Stomach smooth muscle (tissue), 2 donors: ENCODE results near the gene IFNGR2.

Experiments used
- H3K27ac ChIP-seq: one replicate; pipeline ENCODE4 v1.7.0; 2013; ENCODE audit warnings: mild to moderate bottlenecking, low read length, inconsistent platforms
- H3K27me3 ChIP-seq, 2 donors: one replicate each; pipeline ENCODE4 v1.7.0; 2013; ENCODE audit warnings: low read length in 2 of 2; ENCODE audit not compliant: insufficient read depth in 2 of 2, control insufficient read depth in 1 of 2
- H3K36me3 ChIP-seq, 2 donors: one replicate each; pipeline ENCODE4 v1.7.0; 2013; ENCODE audit warnings: low read length in 2 of 2; ENCODE audit not compliant: control insufficient read depth in 2 of 2, insufficient read depth in 2 of 2
- H3K4me1 ChIP-seq: one replicate; pipeline ENCODE4 v1.7.0; 2013; ENCODE audit warnings: low read length; ENCODE audit not compliant: control insufficient read depth, insufficient read depth
- H3K4me3 ChIP-seq, 2 donors: one replicate each; pipeline ENCODE4 v1.7.0; 2013; ENCODE audit warnings: low read length in 2 of 2
- H3K9ac ChIP-seq, 2 donors: one replicate each; pipeline ENCODE4 v1.7.0; 2013; ENCODE audit warnings: low read length in 2 of 2, mild to moderate bottlenecking in 1 of 2
- H3K9me3 ChIP-seq, 2 donors: one replicate each; pipeline ENCODE4 v1.7.0; 2013; ENCODE audit warnings: low read length in 2 of 2; ENCODE audit not compliant: control insufficient read depth in 2 of 2
- donor health status: healthy.
- donor health status: Pancreatic carcinoma.

Gene IFNGR2

GRCh38 chr21:33367309-33367973 is 35.8 kb upstream of the IFNGR2 start:
- Histone ChIP-seq H3K4me1 (no peaks in the 10 kb centered on the region), H3K36me3 (no peaks in the 10 kb centered on the region), H3K9ac (no peak overlapping the region), H3K4me3 (no peak overlapping the region), H3K9me3 (peaks cover 5% of the 10 kb centered on the region in 2 donors), H3K27ac (no peak overlapping the region), H3K27me3 (no peaks in the 10 kb centered on the region)

- no peaks in the 10 kb centered on the region for H3K4me1 ChIP-seq
- H3K9me3 ChIP-seq, result peaks cover 5% of the 10 kb centered on the region in 2 donors
- H3K9ac ChIP-seq, result no peak overlapping the region
- no peak overlapping the region for H3K4me3 ChIP-seq
- no peaks in the 10 kb centered on the region for H3K36me3 ChIP-seq
- no peak overlapping the region for H3K27ac ChIP-seq
- H3K27me3 ChIP-seq, result no peaks in the 10 kb centered on the region
Observed at GRCh38 chr21:33368124-33368523, 35.1 kb upstream of the IFNGR2 start.

DNA sequence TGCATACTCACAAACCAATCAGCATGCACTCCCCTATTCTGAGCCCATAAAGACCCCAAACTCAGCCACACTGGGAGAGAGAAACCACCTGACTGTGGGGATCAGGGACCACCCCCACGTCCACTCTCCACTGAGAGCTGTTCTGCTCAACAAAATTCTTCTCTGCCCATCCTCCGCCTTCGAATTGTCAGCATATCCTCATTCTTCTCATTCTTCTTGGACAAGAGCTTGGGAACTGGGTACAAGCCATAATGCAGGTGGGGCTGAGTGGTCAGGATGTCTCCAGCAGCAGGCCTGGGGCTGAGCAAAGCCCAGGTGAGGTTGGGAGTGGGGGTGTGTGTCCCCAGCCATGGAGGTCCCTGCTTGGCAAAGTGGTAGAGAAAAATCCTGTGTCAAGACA is 34.6 kb upstream of the IFNGR2 start:
- peaks cover 5% of the 10 kb centered on the region in 2 donors for H3K9me3 ChIP-seq
- H3K27me3 ChIP-seq, result no peaks in the 10 kb centered on the region
- H3K9ac ChIP-seq, result no peak overlapping the region
- no peak overlapping the region for H3K27ac ChIP-seq
- no peaks in the 10 kb centered on the region for H3K36me3 ChIP-seq
- H3K4me3 ChIP-seq, result no peak overlapping the region
- H3K4me1 ChIP-seq, result no peaks in the 10 kb centered on the region

- Histone ChIP-seq H3K27me3 (no peaks in the 10 kb centered on the region), H3K4me1 (no peaks in the 10 kb centered on the region), H3K27ac (no peak overlapping the region), H3K9ac (no peak overlapping the region), H3K36me3 (no peaks in the 10 kb centered on the region), H3K4me3 (no peak overlapping the region), H3K9me3 (peaks cover 5% of the 10 kb centered on the region in 2 donors)
Observed at GRCh38 chr21:33369586-33369985, 33.6 kb upstream of the IFNGR2 start.

GRCh38 chr21:33370305-33370704 is 32.9 kb upstream of the IFNGR2 start:
- H3K4me1 ChIP-seq, result no peaks in the 10 kb centered on the region
- H3K9me3 ChIP-seq, result peaks cover 5% of the 10 kb centered on the region in 2 donors
- no peak overlapping the region for H3K4me3 ChIP-seq
- H3K9ac ChIP-seq, result no peak overlapping the region
- peaks cover 0 to 2% of the 10 kb centered on the region in 2 donors for H3K27me3 ChIP-seq
- no peaks in the 10 kb centered on the region for H3K36me3 ChIP-seq
- H3K27ac ChIP-seq, result no peak overlapping the region

DNA sequence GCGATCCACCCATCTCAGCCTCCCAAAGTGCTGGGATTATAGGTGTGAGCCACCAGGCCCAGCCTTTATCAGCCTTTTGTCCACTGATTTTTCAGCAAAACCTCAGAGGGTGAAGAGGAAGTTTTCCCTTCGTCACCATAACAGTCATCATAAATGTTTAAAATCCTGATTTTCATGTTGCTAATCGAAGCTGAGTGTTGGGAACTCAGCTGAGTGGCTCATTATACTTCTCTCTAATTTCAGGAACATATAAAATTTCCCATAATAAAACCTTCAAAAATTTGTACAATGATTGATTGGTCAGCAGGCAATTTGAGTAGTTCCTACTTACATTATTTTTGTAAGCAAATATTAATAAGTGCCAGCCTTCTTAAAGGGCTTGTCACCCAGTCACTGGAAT is 31.8 kb upstream of the IFNGR2 start:
- peaks cover 5% of the 10 kb centered on the region in 2 donors for H3K9me3 ChIP-seq
- H3K9ac ChIP-seq, result no peak overlapping the region
- H3K4me3 ChIP-seq, result no peak overlapping the region
- H3K27me3 ChIP-seq, result peaks cover 0 to 3% of the 10 kb centered on the region in 2 donors
- no peaks in the 10 kb centered on the region for H3K36me3 ChIP-seq
- H3K4me1 ChIP-seq, result no peaks in the 10 kb centered on the region
- H3K27ac ChIP-seq, result no peak overlapping the region

DNA sequence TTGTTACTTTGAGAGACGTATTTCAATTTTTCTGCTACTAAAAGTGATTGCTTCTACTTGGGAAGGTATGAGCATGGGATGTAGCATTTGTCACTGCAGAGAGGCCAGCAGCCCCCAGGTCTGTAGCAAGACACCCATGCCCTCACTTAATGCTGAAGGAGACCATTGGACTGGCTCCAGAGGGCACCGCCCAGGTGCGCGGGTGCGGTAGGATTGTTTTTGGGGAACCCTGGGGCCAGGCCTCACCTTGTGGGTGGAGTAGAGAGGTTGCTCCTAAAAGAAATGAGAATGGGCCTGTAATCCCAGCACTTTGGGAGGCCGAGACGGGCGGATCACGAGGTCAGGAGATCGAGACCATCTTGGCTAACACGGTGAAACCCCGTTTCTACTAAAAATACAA is 30.6 kb upstream of the IFNGR2 start:
- peaks cover under 1 to 5% of the 10 kb centered on the region in 2 donors for H3K9me3 ChIP-seq
- no peaks in the 10 kb centered on the region for H3K4me1 ChIP-seq
- H3K27me3 ChIP-seq, result peaks cover 2 to 3% of the 10 kb centered on the region in 2 donors
- H3K27ac ChIP-seq, result no peak overlapping the region
- no peak overlapping the region for H3K9ac ChIP-seq
- H3K4me3 ChIP-seq, result no peak overlapping the region
- H3K36me3 ChIP-seq, result no peaks in the 10 kb centered on the region

DNA sequence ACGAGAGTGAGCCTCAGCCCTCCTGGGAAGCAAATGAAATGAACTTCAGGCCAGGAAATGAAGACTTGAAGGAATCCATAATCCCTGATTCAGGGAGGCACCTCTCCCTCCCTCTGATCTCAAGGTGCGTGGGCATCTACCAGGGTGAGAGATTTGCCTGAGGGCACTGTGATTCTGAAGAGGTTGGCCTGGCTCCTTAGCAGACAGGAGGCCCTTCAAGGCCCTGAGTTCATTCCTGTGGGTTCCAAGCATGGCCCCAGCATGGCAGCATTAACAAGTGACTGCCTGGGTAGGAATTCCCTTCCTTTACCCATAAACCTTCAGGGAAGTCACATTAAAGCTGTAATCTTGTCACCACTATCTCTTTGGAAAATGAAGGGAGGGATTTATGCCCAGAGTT is 29.8 kb upstream of the IFNGR2 start:
- H3K36me3 ChIP-seq, result no peaks in the 10 kb centered on the region
- peaks cover 2 to 3% of the 10 kb centered on the region in 2 donors for H3K27me3 ChIP-seq
- no peak overlapping the region for H3K9ac ChIP-seq
- H3K4me1 ChIP-seq, result no peaks in the 10 kb centered on the region
- H3K27ac ChIP-seq, result no peak overlapping the region
- peaks cover 0 to 5% of the 10 kb centered on the region in 2 donors for H3K9me3 ChIP-seq
- H3K4me3 ChIP-seq, result no peak overlapping the region

- Histone ChIP-seq H3K9me3 (peaks cover 0 to 5% of the 10 kb centered on the region in 2 donors), H3K9ac (no peak overlapping the region), H3K4me3 (no peak overlapping the region), H3K36me3 (no peaks in the 10 kb centered on the region), H3K27me3 (peaks cover 2 to 3% of the 10 kb centered on the region in 2 donors), H3K4me1 (no peaks in the 10 kb centered on the region), H3K27ac (no peak overlapping the region)
Observed at GRCh38 chr21:33374080-33374449, 29.1 kb upstream of the IFNGR2 start.

GRCh38 chr21:33374450-33375096 is 28.6 kb upstream of the IFNGR2 start:
- Histone ChIP-seq H3K9me3 (peaks cover 0 to 5% of the 10 kb centered on the region in 2 donors), H3K36me3 (no peaks in the 10 kb centered on the region), H3K4me1 (no peaks in the 10 kb centered on the region), H3K27ac (no peak overlapping the region), H3K9ac (no peak overlapping the region), H3K27me3 (peaks cover 2 to 3% of the 10 kb centered on the region in 2 donors), H3K4me3 (no peak overlapping the region)

DNA sequence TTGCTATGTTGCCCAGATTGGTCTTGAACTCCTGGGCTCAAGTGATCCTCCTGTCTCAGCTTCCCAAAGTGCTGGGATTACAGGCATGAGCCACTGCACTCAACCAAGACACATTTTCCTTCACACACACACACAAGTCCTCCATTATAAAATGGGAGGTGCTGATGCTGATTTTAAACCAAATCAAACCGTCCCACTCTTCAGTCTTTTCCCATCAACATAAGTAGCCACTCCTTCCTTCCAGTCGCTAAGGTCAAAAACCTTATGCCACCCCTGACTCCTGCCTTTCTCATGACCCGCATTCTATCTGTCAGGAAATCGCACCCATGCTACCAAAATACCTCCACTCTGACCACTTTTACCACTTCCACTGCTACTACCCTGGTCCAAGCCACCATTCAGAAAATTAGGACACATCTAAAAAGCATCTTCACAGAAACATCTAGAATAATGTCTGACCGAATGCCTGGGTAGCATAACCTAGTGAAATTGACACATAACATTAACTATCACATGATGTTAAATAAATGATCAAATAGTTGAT is 28.0 kb upstream of the IFNGR2 start:
- Histone ChIP-seq H3K4me1 (no peaks in the 10 kb centered on the region), H3K27ac (no peak overlapping the region), H3K36me3 (no peaks in the 10 kb centered on the region), H3K4me3 (no peak overlapping the region), H3K27me3 (peaks cover 2 to 3% of the 10 kb centered on the region in 2 donors), H3K9ac (no peak overlapping the region), H3K9me3 (peaks cover 0 to 2% of the 10 kb centered on the region in 2 donors)
